Fibroblast of skin of abdomen (primary cell): ENCODE results near the gene DZIP1L.

Source experiments
- DNase-seq: peaks from one replicate; pipeline ENCODE4 v3.0.0-alpha.2; 2013

Gene DZIP1L

GRCh38 chr3:138066383-138066782 is 49.0 kb downstream of the DZIP1L start:
- DNase-seq = no peak

- DNase-seq = no peak
These were observed 49.5 kb downstream of the DZIP1L start for GRCh38 chr3:138065949-138066348.

- DNase-seq = no peak
These were observed 52.0 kb downstream of the DZIP1L start for GRCh38 chr3:138063416-138063815.

- peak; percentile 45 for DNase-seq
These were observed 52.8 kb downstream of the DZIP1L start for GRCh38 chr3:138062626-138063025.

- no peak for DNase-seq
These were observed 53.4 kb downstream of the DZIP1L start for GRCh38 chr3:138062037-138062436.

GRCh38 chr3:138060792-138061191 is 54.6 kb downstream of the DZIP1L start:
- DNase-seq = no peak

- no peak for DNase-seq
These were observed 56.1 kb downstream of the DZIP1L start for GRCh38 chr3:138059261-138059660.

- DNase-seq = no peak
These were observed 58.0 kb downstream of the DZIP1L start for GRCh38 chr3:138057384-138057783.

- no peak for DNase-seq
These were observed 61.4 kb downstream of the DZIP1L start for GRCh38 chr3:138054057-138054456.

- peak; percentile 48 for DNase-seq
These were observed 63.2 kb downstream of the DZIP1L start for GRCh38 chr3:138051947-138052802.

GRCh38 chr3:138049157-138049919 is 66.1 kb downstream of the DZIP1L start:
- DNase-seq = peak; percentile 67

GRCh38 chr3:138047596-138048158 is 67.7 kb downstream of the DZIP1L start:
- DNase-seq = no peak

GRCh38 chr3:138046955-138047354 is 68.5 kb downstream of the DZIP1L start:
- no peak for DNase-seq

- DNase-seq = no peak
These were observed 69.3 kb downstream of the DZIP1L start for GRCh38 chr3:138046085-138046484.

GRCh38 chr3:138043266-138044029 is 72.0 kb downstream of the DZIP1L start:
- peak; percentile 90 for DNase-seq

- DNase-seq = peak; percentile 75
These were observed 73.4 kb downstream of the DZIP1L start for GRCh38 chr3:138042043-138042442.

GRCh38 chr3:138038725-138039462 is 76.5 kb downstream of the DZIP1L start:
- DNase-seq = no peak

GRCh38 chr3:138036572-138036971 is 78.8 kb downstream of the DZIP1L start:
- no peak for DNase-seq

- DNase-seq = no peak
These were observed 80.5 kb downstream of the DZIP1L start for GRCh38 chr3:138034918-138035317.

GRCh38 chr3:138033202-138033691 is 82.2 kb downstream of the DZIP1L start:
- no peak for DNase-seq

GRCh38 chr3:138032567-138032966 is 82.8 kb downstream of the DZIP1L start:
- no peak for DNase-seq

- DNase-seq = no peak
These were observed 83.9 kb downstream of the DZIP1L start for GRCh38 chr3:138031536-138031935.
